Osteoblast (primary cell): Measurements from ENCODE around the gene LHFPL3. TPM values are rescaled to one million over a fixed set of nuclear protein-coding genes. Genes with fewer than 3 reads are reported as not detected.

Source experiments
- DNase-seq: peaks from one replicate; pipeline ENCODE4 v3.0.0; 2011; ENCODE audit warnings: low spot score, mixed read lengths; ENCODE audit not compliant: insufficient read length; ENCODE audit errors: missing footprints
- H2AFZ ChIP-seq: 2 replicates; pipeline ENCODE4 v1.6.0; 2011; ENCODE audit warnings: mild to moderate bottlenecking, low read length
- H3K27ac ChIP-seq: 2 replicates; pipeline ENCODE4 v1.5.1; 2011; ENCODE audit warnings: mild to moderate bottlenecking, low read depth, low read length, moderate library complexity
- H3K27me3 ChIP-seq: 2 replicates; pipeline ENCODE4 v1.6.0; 2012; ENCODE audit warnings: mild to moderate bottlenecking, control low read depth, inconsistent platforms, low read length, moderate library complexity; ENCODE audit not compliant: insufficient read depth
- H3K36me3 ChIP-seq: 2 replicates; pipeline ENCODE4 v1.5.1; 2011; ENCODE audit warnings: mild to moderate bottlenecking, low read length, control low read depth, moderate library complexity; ENCODE audit not compliant: insufficient read depth
- H3K4me1 ChIP-seq: 2 replicates; pipeline ENCODE4 v1.5.1; 2011; ENCODE audit warnings: mild to moderate bottlenecking, low read length, control low read depth, moderate library complexity; ENCODE audit not compliant: insufficient read depth
- H3K4me2 ChIP-seq: 2 replicates; pipeline ENCODE4 v1.6.0; 2011; ENCODE audit warnings: mild to moderate bottlenecking, low read length; ENCODE audit not compliant: insufficient read depth
- H3K4me3 ChIP-seq: fragments of 200-600 bp; sonication (generic); 3 replicates; pipeline ENCODE4 v1.5.1; 2012; ENCODE audit warnings: mild to moderate bottlenecking, low read length, inconsistent platforms; ENCODE audit not compliant: insufficient read depth
- H3K79me2 ChIP-seq: 2 replicates; pipeline ENCODE4 v1.6.0; 2012; ENCODE audit warnings: mild to moderate bottlenecking, low read length, control low read depth, inconsistent platforms; ENCODE audit not compliant: insufficient read depth
- H3K9me3 ChIP-seq: 2 replicates; pipeline ENCODE4 v1.5.1; 2011; ENCODE audit warnings: low read depth, low read length, control low read depth
- H4K20me1 ChIP-seq: 2 replicates; pipeline ENCODE4 v1.6.0; 2012; ENCODE audit warnings: mild to moderate bottlenecking, low read length, control low read depth; ENCODE audit not compliant: insufficient read depth
- total RNA-seq: library from RNA; depleted of rRNA; stranded (reverse); fragments of >200 nt; gene quantifications from 2 replicates; pipeline ENCODE4 v1.2.3, GENCODE V29; 2012
- TF ChIP-seq, protein P1 (sequence below): IDR thresholded peaks from 2 replicates; pipeline ENCODE4 v1.5.1; 2011; ENCODE audit warnings: mild to moderate bottlenecking, low read depth, low read length, moderate library complexity; ENCODE audit errors: extremely low read depth

The LHFPL3 gene
- total RNA-seq, 1 donor = not detected

GRCh38 chr7:104795086-104795485 is 466.7 kb downstream of the LHFPL3 start:
- Histone ChIP-seq H2AFZ (no peak overlapping the region), H3K4me1 (peaks cover 17% of the 10 kb centered on the region), H3K27ac (no peak overlapping the region), H3K4me2 (no peak overlapping the region), H3K4me3 (no peak overlapping the region), H3K9me3 (no peaks in the 10 kb centered on the region), H3K27me3 (no peaks in the 10 kb centered on the region), H3K36me3 (no peaks in the 10 kb centered on the region), H3K79me2 (no peaks in the 10 kb centered on the region), H4K20me1 (no peaks in the 10 kb centered on the region)
- no peak for DNase-seq
- TF ChIP-seq, protein P1, sequence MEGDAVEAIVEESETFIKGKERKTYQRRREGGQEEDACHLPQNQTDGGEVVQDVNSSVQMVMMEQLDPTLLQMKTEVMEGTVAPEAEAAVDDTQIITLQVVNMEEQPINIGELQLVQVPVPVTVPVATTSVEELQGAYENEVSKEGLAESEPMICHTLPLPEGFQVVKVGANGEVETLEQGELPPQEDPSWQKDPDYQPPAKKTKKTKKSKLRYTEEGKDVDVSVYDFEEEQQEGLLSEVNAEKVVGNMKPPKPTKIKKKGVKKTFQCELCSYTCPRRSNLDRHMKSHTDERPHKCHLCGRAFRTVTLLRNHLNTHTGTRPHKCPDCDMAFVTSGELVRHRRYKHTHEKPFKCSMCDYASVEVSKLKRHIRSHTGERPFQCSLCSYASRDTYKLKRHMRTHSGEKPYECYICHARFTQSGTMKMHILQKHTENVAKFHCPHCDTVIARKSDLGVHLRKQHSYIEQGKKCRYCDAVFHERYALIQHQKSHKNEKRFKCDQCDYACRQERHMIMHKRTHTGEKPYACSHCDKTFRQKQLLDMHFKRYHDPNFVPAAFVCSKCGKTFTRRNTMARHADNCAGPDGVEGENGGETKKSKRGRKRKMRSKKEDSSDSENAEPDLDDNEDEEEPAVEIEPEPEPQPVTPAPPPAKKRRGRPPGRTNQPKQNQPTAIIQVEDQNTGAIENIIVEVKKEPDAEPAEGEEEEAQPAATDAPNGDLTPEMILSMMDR = no peak

DNA sequence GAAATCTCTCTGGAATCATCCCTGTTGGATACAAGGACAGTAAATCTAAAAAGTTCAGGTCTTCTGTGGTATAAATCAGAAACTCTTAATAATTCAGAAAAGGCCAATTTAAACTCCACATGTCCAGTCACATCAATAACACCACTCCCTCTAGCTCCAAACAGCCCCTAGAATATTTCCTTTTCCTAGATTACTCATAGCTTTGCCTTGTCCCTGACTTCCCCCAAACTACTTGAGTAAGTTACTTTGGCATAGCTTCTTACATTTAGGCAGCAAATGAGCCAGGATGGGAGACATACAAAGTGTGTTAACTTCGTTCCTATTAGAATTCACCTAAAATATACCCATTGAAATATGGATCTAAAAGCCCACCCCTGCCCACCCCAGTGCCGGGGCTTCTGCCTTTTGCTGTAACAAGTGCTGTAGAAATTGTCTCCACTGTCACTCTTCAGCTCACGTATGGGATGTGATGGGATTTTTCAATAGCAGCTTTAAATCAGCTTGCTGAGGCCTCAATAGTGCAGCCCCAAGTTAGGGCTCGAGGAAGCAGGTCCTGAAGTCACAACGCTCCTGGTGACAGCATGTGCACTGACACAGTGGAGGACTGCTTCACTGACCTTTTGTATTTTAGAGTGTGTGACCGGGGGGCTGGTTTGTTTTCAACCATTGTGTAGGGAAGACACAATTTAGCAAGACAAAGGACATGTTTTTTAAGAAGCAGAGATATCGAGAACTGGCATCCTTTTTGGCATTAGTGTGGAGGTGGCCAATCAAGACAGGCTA is 467.4 kb downstream of the LHFPL3 start:
- no peak for DNase-seq
- no peaks in the 10 kb centered on the region for H3K9me3 ChIP-seq
- no peaks in the 10 kb centered on the region for H4K20me1 ChIP-seq
- TF ChIP-seq, protein P1 = no peak
- no peaks in the 10 kb centered on the region for H3K36me3 ChIP-seq
- H3K4me2 ChIP-seq = no peak overlapping the region
- H3K27me3 ChIP-seq = no peaks in the 10 kb centered on the region
- no peak overlapping the region for H2AFZ ChIP-seq
- no peaks in the 10 kb centered on the region for H3K79me2 ChIP-seq
- H3K27ac ChIP-seq = no peak overlapping the region
- H3K4me1 ChIP-seq = peaks cover 14% of the 10 kb centered on the region
- no peak overlapping the region for H3K4me3 ChIP-seq

DNA sequence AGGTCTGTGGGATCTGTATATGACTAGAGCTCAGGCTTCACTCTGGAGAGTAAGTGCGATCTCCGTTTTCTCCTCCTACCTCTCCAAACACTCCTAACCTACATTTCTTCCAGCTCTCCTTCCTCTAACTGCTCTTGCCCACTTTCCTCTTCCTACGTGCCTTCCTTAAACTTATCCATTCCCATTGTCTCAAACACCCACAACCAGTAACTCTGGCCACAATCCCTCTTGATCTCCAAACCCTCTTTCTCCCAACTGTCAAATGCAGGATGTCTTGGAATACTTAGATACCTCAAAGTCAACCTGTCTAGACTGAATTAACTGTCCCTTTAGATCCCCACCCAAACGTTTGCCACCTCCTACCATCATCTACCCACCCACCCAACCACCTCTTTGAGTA is 471.9 kb downstream of the LHFPL3 start:
- TF ChIP-seq, protein P1 = no peak
- Histone ChIP-seq H3K4me1 (peaks cover 4% of the 10 kb centered on the region), H3K27me3 (no peaks in the 10 kb centered on the region), H3K4me3 (no peak overlapping the region), H3K9me3 (no peaks in the 10 kb centered on the region), H3K79me2 (no peaks in the 10 kb centered on the region), H3K36me3 (no peaks in the 10 kb centered on the region), H4K20me1 (no peaks in the 10 kb centered on the region), H3K4me2 (no peak overlapping the region), H3K27ac (no peak overlapping the region), H2AFZ (no peak overlapping the region)
- DNase-seq = no peak

DNA sequence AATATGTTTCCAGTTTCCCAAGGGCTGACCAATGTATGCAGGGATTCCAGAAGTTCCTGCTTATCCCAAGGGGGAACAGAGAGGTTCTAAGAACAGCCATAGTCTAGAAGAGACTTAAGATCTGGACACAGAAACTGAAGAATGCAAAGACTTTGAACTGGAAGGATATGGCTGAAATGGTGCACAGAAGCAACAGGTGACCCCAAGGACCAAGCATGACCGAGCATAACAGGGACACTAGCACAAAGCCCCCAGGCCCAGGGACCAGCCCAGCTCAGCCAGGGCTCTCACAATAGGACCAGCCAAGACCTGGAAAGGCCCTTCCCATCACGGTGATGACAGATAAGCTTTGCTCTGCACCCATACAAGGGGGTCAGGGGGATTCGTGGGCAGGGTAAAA is 472.6 kb downstream of the LHFPL3 start:
- no peak for DNase-seq
- no peaks in the 10 kb centered on the region for H3K27me3 ChIP-seq
- TF ChIP-seq, protein P1 = no peak
- no peak overlapping the region for H3K4me2 ChIP-seq
- H2AFZ ChIP-seq = no peak overlapping the region
- H3K27ac ChIP-seq = no peak overlapping the region
- no peaks in the 10 kb centered on the region for H3K4me1 ChIP-seq
- H3K36me3 ChIP-seq = no peaks in the 10 kb centered on the region
- no peak overlapping the region for H3K4me3 ChIP-seq
- no peaks in the 10 kb centered on the region for H3K9me3 ChIP-seq
- no peaks in the 10 kb centered on the region for H4K20me1 ChIP-seq
- H3K79me2 ChIP-seq = no peaks in the 10 kb centered on the region
